Measurements from ENCODE around the gene ZC3H12D. TPM values are rescaled to one million over a fixed set of nuclear protein-coding genes. Genes with fewer than 3 reads are reported as not detected.
"Not testable (repeated sequence)": the region's sequence is repeated elsewhere in the genome, so short reads cannot be mapped to it uniquely, and the experiment has no call there.

Gene ZC3H12D
- not detected in 2 replicates for total RNA-seq (2014; rRNA removed; shearing (Covaris generic))

DNA sequence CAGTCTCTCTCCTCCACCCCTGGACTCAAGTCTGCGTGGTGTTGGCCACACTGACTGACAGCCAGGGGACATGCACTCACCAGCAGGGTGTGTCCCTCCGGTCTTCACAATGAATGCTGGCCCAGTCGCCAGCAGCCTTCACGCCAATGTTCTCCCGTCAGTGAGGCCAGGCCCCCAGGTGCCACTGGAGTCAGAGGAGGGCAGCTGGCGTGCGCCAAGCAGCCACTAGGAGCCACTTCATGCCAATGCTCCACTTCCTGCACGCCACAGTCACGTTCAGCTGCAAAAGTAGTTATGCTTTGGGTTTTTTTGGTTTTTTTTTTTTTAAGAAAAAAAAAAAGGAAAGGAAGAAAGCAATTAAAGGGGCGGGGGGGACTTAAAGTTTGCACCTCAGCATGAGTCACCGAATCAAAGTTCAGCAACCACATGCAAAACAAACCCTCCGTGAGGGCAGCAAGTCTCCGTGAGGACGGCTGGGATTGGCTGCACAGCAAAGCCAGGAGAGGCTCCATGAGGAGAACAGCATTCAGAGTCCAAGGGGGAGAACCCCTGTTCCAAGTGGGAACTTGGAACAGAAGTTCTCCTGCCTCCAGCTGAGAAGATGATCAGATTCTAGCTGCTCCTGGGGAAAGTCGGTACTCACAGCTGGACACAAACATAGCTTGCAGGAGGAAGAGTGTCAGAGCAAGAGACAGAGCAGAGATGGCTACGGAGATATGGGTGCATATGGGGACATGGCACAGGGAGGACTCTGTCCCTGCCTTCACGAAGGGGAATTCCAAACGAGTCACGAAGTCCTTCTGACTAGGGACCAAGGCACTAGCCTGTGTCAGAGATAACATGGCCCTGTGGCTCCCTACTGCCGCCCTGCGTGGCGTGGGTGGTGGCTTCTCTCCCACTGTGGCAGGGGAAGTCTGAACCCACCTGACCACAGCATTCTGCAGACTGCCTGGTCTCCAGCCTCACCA lies at the start of gene ZC3H12D:
TSS of gene ZC3H12D (minus strand) at position 282 of the 968 bp plus-strand sequence. CDS start 10,471 bp downstream, outside the sequence.
- Histone ChIP-seq H3K9me3 (replicated peaks) (no peaks in the 10 kb centered on the region), H3K4me3 (no peak within 1 kb of the TSS), H3K27ac (no peak within 1 kb of the TSS), H3K36me3 (no peaks in the 10 kb centered on the region), H3K4me1 (no peaks in the 10 kb centered on the region), H3K27me3 (no peaks in the 10 kb centered on the region)
- peak in 1 of 2 experiments; percentile 29 for DNase-seq

DNA sequence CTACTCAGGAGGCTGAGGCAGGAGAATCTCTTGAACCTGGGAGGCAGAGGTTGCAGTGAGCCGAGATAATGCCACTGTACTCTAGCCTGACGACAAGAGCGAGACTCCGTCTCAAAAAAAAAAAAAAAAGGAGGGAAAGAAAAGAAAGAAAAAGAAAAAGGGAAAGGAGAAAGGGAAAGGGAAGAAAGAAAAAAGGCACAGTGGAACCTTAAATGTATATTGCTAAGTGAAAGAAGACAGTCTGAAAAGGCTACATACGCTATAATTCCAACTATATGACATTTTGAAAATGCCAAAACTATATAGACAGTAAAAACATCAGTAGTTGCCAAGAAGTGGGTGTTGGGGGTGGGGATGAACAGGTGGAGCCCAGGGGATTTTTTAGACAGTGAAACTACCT lies 44.8 kb upstream of the ZC3H12D start:
- Histone ChIP-seq H3K27me3 (no peaks in the 10 kb centered on the region), H3K36me3 (peaks cover 62% of the 10 kb centered on the region), H3K27ac (no peak overlapping the region), H3K4me1 (no peaks in the 10 kb centered on the region), H3K9me3 (replicated peaks) (no peaks in the 10 kb centered on the region), H3K4me3 (no peak overlapping the region)
- DNase-seq, result no peak

DNA sequence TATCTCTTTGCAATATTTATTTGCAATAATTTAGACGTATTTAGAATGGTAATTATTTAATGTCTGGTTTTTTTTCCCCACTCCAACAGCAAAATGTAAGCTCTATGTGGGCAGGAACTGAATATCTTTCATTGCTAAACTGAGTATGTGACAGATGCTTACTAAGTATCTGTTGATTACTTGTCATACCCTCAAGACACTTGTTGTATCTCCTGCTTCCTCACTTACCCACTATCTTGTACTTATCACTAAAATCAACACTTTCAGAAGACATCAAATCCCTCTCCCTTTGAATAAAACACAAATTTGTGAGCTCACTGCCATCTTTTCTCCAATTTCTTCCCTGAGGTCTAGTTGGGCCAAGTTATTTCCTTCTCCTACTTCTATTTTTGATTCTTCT lies 30.7 kb upstream of the ZC3H12D start:
- Histone ChIP-seq H3K27ac (no peak overlapping the region), H3K36me3 (peaks cover 21% of the 10 kb centered on the region), H3K4me3 (no peak overlapping the region), H3K9me3 (replicated peaks) (no peaks in the 10 kb centered on the region), H3K27me3 (no peaks in the 10 kb centered on the region), H3K4me1 (no peaks in the 10 kb centered on the region; the same call in 1 of the 2 replicates)
- DNase-seq, result no peak

DNA sequence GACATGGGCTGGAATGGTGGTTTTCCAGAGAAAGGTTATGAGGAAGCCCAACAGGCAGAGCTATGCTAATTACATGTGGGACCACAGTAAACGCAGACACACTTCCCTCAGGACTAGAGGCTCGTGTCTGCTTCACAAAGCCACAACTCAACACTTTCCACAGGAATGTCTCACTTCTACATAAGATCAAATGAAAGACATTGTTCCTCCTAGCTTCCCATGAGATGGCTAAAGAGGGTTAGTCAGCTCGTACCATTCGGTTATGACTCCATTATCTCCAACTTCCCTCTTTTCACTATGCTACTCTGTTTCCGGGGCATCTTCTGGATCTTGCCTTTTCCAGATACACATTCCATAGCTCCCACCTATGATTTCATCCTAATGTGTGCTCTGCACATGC lies 29.1 kb upstream of the ZC3H12D start:
- Histone ChIP-seq H3K27me3 (no peaks in the 10 kb centered on the region), H3K9me3 (replicated peaks) (no peaks in the 10 kb centered on the region), H3K36me3 (peaks cover 17% of the 10 kb centered on the region), H3K4me3 (no peak overlapping the region), H3K4me1 (peaks cover 3% of the 10 kb centered on the region), H3K27ac (no peak overlapping the region)
- DNase-seq, result no peak

DNA sequence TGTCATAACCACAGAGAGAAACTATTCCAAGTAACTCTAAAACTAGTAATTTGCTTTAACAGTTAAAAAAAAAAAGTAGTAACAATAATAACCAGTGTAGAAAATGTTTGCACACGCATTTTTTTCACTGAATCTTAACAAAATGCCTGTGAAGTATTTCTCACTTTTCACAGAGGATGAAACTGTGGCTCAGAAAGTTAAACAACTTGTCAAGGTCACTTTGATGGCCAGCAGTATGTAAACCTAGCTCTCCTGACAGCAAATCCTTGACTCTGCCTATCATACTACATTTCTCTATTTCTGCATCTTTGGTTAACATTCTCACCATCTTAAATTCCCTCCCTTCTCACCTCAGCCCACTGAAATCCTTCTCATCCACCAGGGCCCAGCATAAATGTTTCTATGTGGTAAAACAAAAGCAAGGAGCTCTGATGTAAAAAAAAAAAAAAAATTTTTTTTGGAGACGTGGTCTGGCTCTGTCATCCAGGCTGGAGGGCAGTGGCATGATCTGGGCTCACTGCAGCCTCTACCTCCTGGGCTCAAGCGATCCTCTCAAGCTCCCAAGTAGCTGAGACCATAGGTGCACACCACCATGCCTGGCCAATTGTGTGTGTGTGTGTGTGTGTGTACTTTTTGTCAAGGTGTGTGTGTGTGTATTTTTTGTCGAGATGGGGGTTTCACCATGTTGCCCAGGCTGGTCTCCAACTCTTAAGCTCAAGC lies 26.1 kb upstream of the ZC3H12D start:
- no peaks in the 10 kb centered on the region for H3K9me3 ChIP-seq (replicated peaks)
- no peak overlapping the region for H3K4me3 ChIP-seq
- H3K27ac ChIP-seq, result no peak overlapping the region
- peaks cover 15% of the 10 kb centered on the region for H3K36me3 ChIP-seq
- no peak for DNase-seq
- H3K27me3 ChIP-seq, result no peaks in the 10 kb centered on the region
- peaks cover 3% of the 10 kb centered on the region; the same call in 1 of the 2 replicates for H3K4me1 ChIP-seq

DNA sequence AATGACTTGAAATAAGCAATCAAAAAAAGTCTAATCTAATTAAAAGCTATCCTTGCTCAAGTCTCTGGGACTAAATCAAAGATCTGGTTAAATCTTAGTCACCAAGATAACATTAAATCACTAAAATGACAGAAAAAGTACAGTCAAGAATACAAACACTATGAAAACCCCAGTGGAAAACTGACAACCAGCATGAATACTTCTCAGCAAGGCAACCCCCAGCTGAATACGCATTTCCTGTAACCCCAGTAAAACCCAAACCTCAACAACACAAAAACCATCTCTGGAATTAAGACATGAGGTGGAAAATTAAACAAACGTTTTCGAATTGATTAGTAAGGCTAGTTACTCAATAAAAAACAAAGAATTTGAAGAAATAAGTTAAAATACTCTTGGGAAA lies 23.7 kb upstream of the ZC3H12D start:
- no peaks in the 10 kb centered on the region for H3K9me3 ChIP-seq (replicated peaks)
- no peaks in the 10 kb centered on the region for H3K27me3 ChIP-seq
- peaks cover 3% of the 10 kb centered on the region; the same call in 1 of the 2 replicates for H3K4me1 ChIP-seq
- peaks cover 27% of the 10 kb centered on the region for H3K36me3 ChIP-seq
- no peak for DNase-seq
- H3K4me3 ChIP-seq, result no peak overlapping the region
- no peak overlapping the region for H3K27ac ChIP-seq

DNA sequence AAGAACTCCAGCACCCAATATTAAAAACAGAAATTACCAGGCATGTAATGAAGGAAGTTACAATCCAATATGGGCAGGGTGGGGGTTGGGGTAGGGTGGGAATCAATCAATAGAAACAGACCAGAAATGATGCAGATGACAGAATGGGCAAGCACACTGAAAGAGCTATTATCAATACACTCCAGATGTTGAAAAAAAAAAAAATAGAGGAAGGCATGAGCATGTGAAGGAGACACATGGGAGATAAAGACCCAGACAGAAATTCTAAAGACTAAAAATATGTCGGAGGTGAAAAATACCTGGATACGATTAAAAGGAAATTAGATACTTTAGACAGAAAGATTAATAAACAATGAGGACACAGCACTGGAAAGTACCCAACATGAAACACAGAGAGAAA lies 19.1 kb upstream of the ZC3H12D start:
- H3K4me3 ChIP-seq, result no peak overlapping the region
- no peak overlapping the region for H3K27ac ChIP-seq
- H3K36me3 ChIP-seq, result peaks cover 23% of the 10 kb centered on the region
- DNase-seq, result no peak
- H3K9me3 ChIP-seq (replicated peaks), result no peaks in the 10 kb centered on the region
- H3K27me3 ChIP-seq, result no peaks in the 10 kb centered on the region
- H3K4me1 ChIP-seq, result peaks cover 3% of the 10 kb centered on the region; the same call in 1 of the 2 replicates

DNA sequence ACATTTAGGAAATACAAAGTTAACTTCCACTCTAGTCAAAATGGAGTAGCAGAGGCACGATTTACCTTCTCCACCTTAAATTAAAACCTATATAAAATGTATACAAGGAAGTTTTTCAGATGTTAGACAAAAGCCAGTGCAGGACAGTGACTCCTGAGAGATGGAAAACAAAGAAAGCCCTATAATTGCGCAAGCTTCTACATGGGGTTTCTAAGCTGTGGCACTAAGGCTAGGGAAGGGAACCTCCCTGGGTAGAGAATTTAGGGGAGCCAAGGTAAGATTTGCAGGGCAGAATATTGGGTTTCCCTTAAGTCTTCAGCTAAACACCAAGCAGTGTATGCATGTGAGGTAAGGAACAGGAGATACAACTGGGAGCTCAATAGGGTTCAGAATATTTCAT lies 18.5 kb upstream of the ZC3H12D start:
- Histone ChIP-seq H3K27ac (no peak overlapping the region), H3K36me3 (peaks cover 20% of the 10 kb centered on the region), H3K27me3 (no peaks in the 10 kb centered on the region), H3K4me1 (peaks cover 6% of the 10 kb centered on the region; the same call in 1 of the 2 replicates), H3K9me3 (replicated peaks) (no peaks in the 10 kb centered on the region), H3K4me3 (no peak overlapping the region)
- DNase-seq, result no peak

DNA sequence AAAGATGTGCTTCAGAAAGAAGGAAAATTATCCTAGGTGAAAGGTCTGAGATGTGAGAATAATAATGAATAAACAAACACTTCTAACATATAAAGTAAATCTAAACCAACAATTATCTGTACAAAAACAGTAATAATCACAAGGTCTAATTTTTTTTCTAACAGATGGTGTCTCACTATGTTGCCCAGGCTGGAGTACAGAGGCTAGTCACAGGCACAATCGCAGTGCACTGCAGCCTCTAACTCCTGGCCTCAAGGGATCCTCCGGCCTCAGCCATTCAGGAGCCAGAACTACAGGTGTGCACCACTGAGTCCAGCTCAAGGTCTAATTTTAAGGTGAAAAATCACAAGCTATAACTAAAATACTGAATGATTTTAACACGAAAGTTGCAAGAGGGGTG lies 17.0 kb upstream of the ZC3H12D start:
- H3K27me3 ChIP-seq, result no peaks in the 10 kb centered on the region

DNA sequence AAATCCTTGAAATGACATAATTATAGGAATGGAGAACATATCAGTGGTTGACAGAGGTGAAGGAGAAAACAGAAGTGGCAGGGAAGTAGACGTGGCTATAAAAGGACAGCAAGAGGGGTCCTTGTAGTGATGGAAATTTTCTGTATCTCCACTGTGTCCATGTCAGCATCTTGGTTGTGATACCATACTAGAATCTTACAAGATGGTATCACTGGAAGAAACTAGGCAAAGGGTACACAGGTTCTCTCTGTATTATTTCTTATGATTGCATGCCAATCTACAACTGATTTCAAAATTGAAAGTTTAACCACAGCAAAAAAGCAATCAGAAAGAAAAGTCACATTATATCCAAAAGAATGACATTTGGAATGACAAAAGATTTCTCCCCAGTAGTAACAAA lies 16.4 kb upstream of the ZC3H12D start:
- Histone ChIP-seq H3K27me3 (no peaks in the 10 kb centered on the region), H3K9me3 (replicated peaks) (no peaks in the 10 kb centered on the region), H3K36me3 (peaks cover 12% of the 10 kb centered on the region; the same call in 1 of the 2 replicates), H3K27ac (no peak overlapping the region), H3K4me3 (no peak overlapping the region), H3K4me1 (peaks cover 6% of the 10 kb centered on the region; the same call in 1 of the 2 replicates)
- DNase-seq, result no peak

More for the DNA sequence above, 17.0 kb upstream of the ZC3H12D start:
- peaks cover 15% of the 10 kb centered on the region for H3K36me3 ChIP-seq
- H3K4me3 ChIP-seq, result no peak overlapping the region
- no peak overlapping the region for H3K27ac ChIP-seq
- no peaks in the 10 kb centered on the region for H3K9me3 ChIP-seq (replicated peaks)
- peaks cover 6% of the 10 kb centered on the region; the same call in 1 of the 2 replicates for H3K4me1 ChIP-seq
- no peak for DNase-seq

DNA sequence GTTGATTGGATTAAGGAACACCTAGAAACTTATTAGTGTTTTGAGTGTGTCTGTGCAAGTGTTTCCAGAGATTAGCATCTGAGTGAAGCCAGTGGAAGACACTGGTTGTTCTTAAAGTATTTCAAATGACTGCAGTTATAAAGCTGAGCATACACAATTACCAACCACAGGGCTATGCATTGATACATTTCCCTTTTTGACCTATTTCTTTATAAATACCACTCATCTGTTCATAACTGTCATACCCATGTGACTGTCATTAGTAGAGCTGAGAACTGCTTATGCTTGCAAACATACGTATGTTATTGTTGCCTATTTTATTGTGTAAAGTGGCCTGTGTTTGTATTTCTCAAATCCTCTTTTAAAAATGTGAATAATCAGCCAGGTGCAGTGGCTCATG lies 15.3 kb upstream of the ZC3H12D start:
- DNase-seq, result no peak
- Histone ChIP-seq H3K4me3 (no peak overlapping the region), H3K27ac (no peak overlapping the region), H3K36me3 (peaks cover 7% of the 10 kb centered on the region; the same call in 1 of the 2 replicates), H3K9me3 (replicated peaks) (no peaks in the 10 kb centered on the region), H3K4me1 (peaks cover 6% of the 10 kb centered on the region; the same call in 1 of the 2 replicates), H3K27me3 (no peaks in the 10 kb centered on the region)

DNA sequence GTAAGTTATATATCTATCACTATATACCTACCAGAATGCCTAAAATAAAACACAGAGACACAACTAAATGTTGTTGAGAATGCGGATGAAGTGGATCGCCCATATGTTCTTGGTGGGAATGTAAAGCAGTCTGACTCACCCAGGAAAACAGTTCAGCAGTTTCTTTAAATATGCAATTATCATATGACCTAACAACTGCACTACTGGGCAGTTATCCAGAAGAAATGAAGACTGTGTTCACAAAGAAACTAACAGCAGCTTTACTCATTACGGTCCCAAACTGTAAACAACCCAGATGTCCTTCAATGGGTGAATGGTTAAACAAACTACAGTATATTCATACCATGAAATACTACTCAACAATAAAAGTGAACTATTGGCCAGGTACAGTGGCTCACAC lies 14.3 kb upstream of the ZC3H12D start:
- H3K36me3 ChIP-seq, result no peaks in the 10 kb centered on the region
- peaks cover 6% of the 10 kb centered on the region; the same call in 1 of the 2 replicates for H3K4me1 ChIP-seq
- peak overlapping the region; percentile 3; the same call in 1 of the 2 replicates for H3K27ac ChIP-seq
- peak in 1 of 2 experiments; percentile 55 for DNase-seq
- H3K27me3 ChIP-seq, result no peaks in the 10 kb centered on the region
- H3K9me3 ChIP-seq (replicated peaks), result no peaks in the 10 kb centered on the region
- H3K4me3 ChIP-seq, result no peak overlapping the region

DNA sequence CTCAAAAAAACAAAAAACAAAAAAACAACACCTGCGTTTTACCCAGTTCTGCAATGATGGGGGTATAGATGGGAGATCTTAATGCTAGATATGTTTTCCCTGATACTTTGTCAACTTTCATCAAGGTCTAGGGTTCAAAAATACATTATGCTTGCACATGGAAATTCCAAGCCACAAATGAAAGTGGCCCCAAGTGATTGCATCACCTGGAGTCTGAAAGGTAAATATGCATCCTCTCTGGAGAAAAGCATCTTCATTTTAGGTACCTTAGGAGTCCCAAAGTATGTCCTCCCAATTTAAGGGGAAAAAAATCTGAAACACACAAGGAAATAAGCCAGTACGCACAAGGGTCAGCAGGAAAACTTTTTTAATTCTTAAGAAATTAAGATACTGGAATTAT lies 12.6 kb upstream of the ZC3H12D start:
- H3K27me3 ChIP-seq, result no peaks in the 10 kb centered on the region
- H3K36me3 ChIP-seq, result no peaks in the 10 kb centered on the region
- H3K4me1 ChIP-seq, result peaks cover 6% of the 10 kb centered on the region; the same call in 1 of the 2 replicates
- no peak overlapping the region for H3K4me3 ChIP-seq
- no peaks in the 10 kb centered on the region for H3K9me3 ChIP-seq (replicated peaks)
- no peak for DNase-seq
- H3K27ac ChIP-seq, result no peak overlapping the region

DNA sequence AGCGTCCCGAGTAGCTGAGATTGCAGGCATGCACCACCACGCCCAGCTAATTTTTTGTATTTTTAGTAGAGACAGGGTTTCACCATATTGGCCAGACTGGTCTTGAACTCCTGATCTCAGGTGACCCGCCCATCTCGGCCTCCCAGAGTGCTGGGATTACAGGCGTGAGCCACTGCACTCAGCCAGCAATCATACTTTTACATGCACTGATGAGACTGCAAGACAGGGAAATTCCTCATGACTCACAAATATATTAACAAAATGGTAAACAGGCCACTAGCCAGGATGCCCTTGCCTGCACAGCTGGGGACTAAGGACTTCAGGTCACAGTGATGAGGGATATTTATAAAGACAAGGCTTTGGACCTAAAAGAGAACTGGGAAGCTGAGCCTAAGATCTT lies 11.8 kb upstream of the ZC3H12D start:
- not testable (repeated sequence) for H3K4me1 ChIP-seq; H3K27ac ChIP-seq; H3K9me3 ChIP-seq (replicated peaks); H3K36me3 ChIP-seq; DNase-seq; H3K27me3 ChIP-seq; H3K4me3 ChIP-seq

Data from SJCRH30 (cell line).